Endothelial cell of umbilical vein (primary cell): ENCODE results near the gene COX7A2L. TPM values are rescaled to one million over a fixed set of nuclear protein-coding genes. Genes with fewer than 3 reads are reported as not detected.

Experiments used
- BruUV-seq: library from RNA; stranded (reverse); fragments of 400-500 nt; replicated peaks from 2 replicates; lab custom pipeline; 2021; lab: Mats Ljungman, UMichigan
- CTCF ChIA-PET: fragments of 300-600, 350-600 bp; sonication (Branson Sonifier 250); formaldehyde crosslinking; loops from one replicate; lab custom pipeline; 2021; ENCODE audit warnings: antibody characterized with exemption, inconsistent platforms; lab: Charles Lee
- POLR2A ChIA-PET: fragments of 300-600, 350-600 bp; sonication (Branson Sonifier 250); formaldehyde crosslinking; loops from one replicate; lab custom pipeline; 2021; ENCODE audit warnings: antibody characterized with exemption, inconsistent platforms; lab: Charles Lee
- DNase-seq: peaks from one replicate; pipeline ENCODE4 v3.0.0-alpha.2; 2011; ENCODE audit warnings: low read depth, low spot score
- FAIRE-seq: peaks from 2 replicates; lab custom pipeline; 2011; peaks lifted over from hg19 to GRCh38; lab: Jason Lieb, UNC
- H2AFZ ChIP-seq: 2 replicates; pipeline ENCODE4 v1.6.0; 2012; ENCODE audit warnings: low read depth, low read length, control low read depth, inconsistent platforms
- H3K27ac ChIP-seq: 2 replicates; pipeline ENCODE4 v1.5.1; 2011; ENCODE audit warnings: low read depth, mild to moderate bottlenecking, control low read depth, low read length, moderate library complexity; ENCODE audit not compliant: insufficient read depth
- H3K27me3 ChIP-seq, 2 experiments: 2 replicates each; pipeline versions ENCODE4 v1.6.0 to v1.6.1; 2011; ENCODE audit warnings: low read length in 2 of 2, mixed read lengths in 1 of 2; ENCODE audit not compliant: control insufficient read depth in 2 of 2, insufficient read depth in 2 of 2
- H3K36me3 ChIP-seq, 2 experiments: 2 replicates in 1 of 2; 3 replicates in 1 of 2; pipeline ENCODE4 v1.5.1; 2011; ENCODE audit warnings: low read length in 2 of 2, mild to moderate bottlenecking in 1 of 2, moderate library complexity in 1 of 2; ENCODE audit not compliant: control insufficient read depth in 2 of 2, insufficient read depth in 2 of 2; ENCODE audit errors: extremely low read depth in 1 of 2
- H3K4me1 ChIP-seq: 3 replicates; pipeline ENCODE4 v1.5.1; 2011; ENCODE audit warnings: mild to moderate bottlenecking, low read length; ENCODE audit not compliant: control insufficient read depth, insufficient read depth; ENCODE audit errors: extremely low read depth
- H3K4me2 ChIP-seq: 2 replicates; pipeline ENCODE4 v1.6.1; 2011; ENCODE audit warnings: low read length, control low read depth, mixed read lengths; ENCODE audit not compliant: insufficient read depth
- H3K4me3 ChIP-seq, 3 experiments: fragments of 200-600 bp in 1 of 3; sonication (generic), shearing (Covaris generic) in 1 of 3; replicated peaks in 1 of 3; 2 replicates each; pipeline ENCODE4 v1.5.1; 2011 to 2016; ENCODE audit warnings: control low read depth in 3 of 3, low read length in 3 of 3, mild to moderate bottlenecking in 2 of 3, inconsistent platforms in 1 of 3, low read depth in 1 of 3, moderate library complexity in 1 of 3; ENCODE audit not compliant: insufficient read depth in 1 of 3
- H3K79me2 ChIP-seq: 2 replicates; pipeline ENCODE4 v1.6.0; 2012; ENCODE audit warnings: low read length, inconsistent platforms; ENCODE audit not compliant: control insufficient read depth, insufficient read depth
- H3K9ac ChIP-seq: replicated peaks from 2 replicates; pipeline ENCODE3; 2011; ENCODE audit warnings: low read length, control low read depth; ENCODE audit not compliant: insufficient read depth; ENCODE audit errors: extremely low read depth
- H3K9me1 ChIP-seq: replicated peaks from 3 replicates; pipeline ENCODE4 v1.6.0; 2011; ENCODE audit warnings: mild to moderate bottlenecking, low read length; ENCODE audit not compliant: control insufficient read depth, insufficient read depth; ENCODE audit errors: extremely low read depth
- H3K9me3 ChIP-seq: replicated peaks from 2 replicates; pipeline ENCODE4 v1.5.1; 2012; ENCODE audit warnings: low read length, inconsistent platforms; ENCODE audit not compliant: control insufficient read depth, insufficient read depth
- H4K20me1 ChIP-seq: replicated peaks from 2 replicates; pipeline ENCODE3; 2011; ENCODE audit warnings: mild to moderate bottlenecking, low read length; ENCODE audit not compliant: control insufficient read depth, insufficient read depth; ENCODE audit errors: extremely low read depth
- EZH2 ChIP-seq: IDR thresholded peaks from 2 replicates; pipeline ENCODE4 v1.6.1; 2012; ENCODE audit warnings: borderline replicate concordance, low read depth, mild to moderate bottlenecking, moderate library complexity, low read length, inconsistent platforms; ENCODE audit not compliant: severe bottlenecking
- FOS ChIP-seq: IDR thresholded peaks from 2 replicates; pipeline ENCODE4 v1.6.1; 2011; ENCODE audit warnings: mild to moderate bottlenecking, low read length, moderate library complexity, borderline replicate concordance; ENCODE audit not compliant: insufficient read depth
- GATA2 ChIP-seq: IDR thresholded peaks from 2 replicates; pipeline ENCODE4 v1.7.0; 2011; ENCODE audit warnings: low read depth, mild to moderate bottlenecking, moderate library complexity, mixed read lengths, low read length; ENCODE audit not compliant: insufficient read length, insufficient read depth
- JUN ChIP-seq: IDR thresholded peaks from 2 replicates; pipeline ENCODE4 v1.6.1; 2011; ENCODE audit warnings: borderline replicate concordance, low read depth; ENCODE audit not compliant: insufficient read length, insufficient read depth
- MYC ChIP-seq: IDR thresholded peaks from one replicate; pipeline ENCODE4 v1.6.1; 2011; ENCODE audit warnings: mild to moderate bottlenecking, low read depth, low read length
- POLR2A ChIP-seq: IDR thresholded peaks from 2 replicates; pipeline ENCODE4 v1.6.1; 2012; ENCODE audit warnings: low read depth, mild to moderate bottlenecking, control low read depth, low read length
- POLR2AphosphoS5 ChIP-seq: IDR thresholded peaks from 2 replicates; pipeline ENCODE4 v1.6.1; 2012; ENCODE audit warnings: low read depth, mild to moderate bottlenecking, control low read depth, low read length, moderate library complexity; ENCODE audit not compliant: insufficient read depth
- dilution Hi-C: fragments of 300-500 bp; cut with MboI; formaldehyde crosslinking; loops from one replicate; pipeline ENCODE4 v1.15.0; 2019; ENCODE audit warnings: low sequenced_read_pairs; ENCODE audit not compliant: extremely low pct_ligation_motif_present
- intact Hi-C: fragments of 100-400 bp; cut with micrococcal nuclease; formaldehyde crosslinking; loops from one replicate; pipeline ENCODE4 v1.10.0; 2022
- polyA plus RNA-seq, 4 experiments: library from polyadenylated mRNA; depleted of rRNA in 3 of 4; stranded (reverse) in 3 of 4; unstranded in 1 of 4; fragments of >200 nt; gene quantifications; 2 replicates each; pipeline versions ENCODE4 v1.2.1 to v1.2.3, GENCODE V29; 2011 to 2012; ENCODE audit warnings: missing spikeins in 1 of 4
- total RNA-seq: library from RNA; stranded (reverse); gene quantifications from 2 replicates; pipeline ENCODE4 v1.2.3, GENCODE V29; 2021
- TF ChIP-seq, protein P1 (sequence below), 2 donors: IDR thresholded peaks; 1 replicate in 1 of 2; 2 replicates in 1 of 2; pipeline ENCODE4 v1.5.1; 2011; ENCODE audit warnings: low read length in 2 of 2, mild to moderate bottlenecking in 2 of 2, moderate library complexity in 2 of 2, control low read depth in 1 of 2, inconsistent platforms in 1 of 2, low read depth in 1 of 2; ENCODE audit not compliant: insufficient read depth in 1 of 2; ENCODE audit errors: extremely low read depth in 1 of 2
- TF ChIP-seq, protein P2 (sequence below): IDR thresholded peaks from 2 replicates; pipeline ENCODE4 v1.6.1; 2011; ENCODE audit not compliant: insufficient read depth, insufficient read length

The COX7A2L gene
- total and polyA plus RNA-seq, 2 donors (not counting 3 experiments of a cell fraction or from before 2014, with no cell fraction given) = 94.2 to 119 TPM

DNA sequence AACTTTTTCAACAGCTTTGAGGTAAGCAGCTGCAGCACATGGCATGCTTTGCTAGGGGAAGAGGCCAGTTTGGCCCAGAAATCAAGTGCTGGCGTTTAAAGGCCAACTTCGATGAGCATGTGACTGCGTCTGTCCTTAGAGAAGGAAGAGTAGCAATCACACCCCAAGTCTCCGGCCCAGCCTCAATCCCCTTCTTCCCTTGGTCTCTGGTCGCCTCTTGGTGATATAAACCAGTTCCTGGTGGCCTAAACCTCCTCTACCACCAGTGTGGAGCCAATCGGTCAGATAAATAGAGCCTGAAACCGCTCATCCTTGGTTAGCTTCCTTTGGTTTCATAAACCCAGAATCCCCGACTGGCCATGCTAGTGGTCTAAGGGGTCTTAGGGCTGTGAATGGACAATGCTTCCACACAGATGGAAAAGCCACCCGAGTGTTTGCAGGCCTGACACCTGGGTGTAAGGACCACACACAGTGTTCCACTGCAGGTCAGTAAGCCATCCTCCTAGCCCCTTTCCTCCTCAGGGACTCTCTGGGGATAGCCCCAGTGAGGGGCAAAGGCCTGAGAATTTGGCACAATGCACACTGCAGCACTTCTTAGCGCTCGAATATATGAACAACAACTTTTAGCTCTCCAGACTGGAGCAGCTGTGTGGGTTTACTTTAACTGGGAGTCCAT, 23.0 kb upstream of the COX7A2L start:
- dilution Hi-C loops = no loop called here
- intact Hi-C loops = loop anchor here (2.0 kb wide), 1 partner anchor 279 kb away; no protein-coding TSS in a partner anchor
- CTCF ChIA-PET = interaction anchor here (1.3 to 3.1 kb wide), 2 partner anchors 17 to 279 kb away, joined by 5 to 18 read pairs; no protein-coding TSS in a partner anchor

More for the DNA sequence above, 23.0 kb upstream of the COX7A2L start:
- Histone ChIP-seq H3K9me1 (no peaks in the 10 kb centered on the region), H3K4me3 (no peak overlapping the region), H3K9me3 (no peaks in the 10 kb centered on the region), H3K4me1 (no peaks in the 10 kb centered on the region), H3K4me2 (no peak overlapping the region), H3K9ac (no peak overlapping the region), H3K79me2 (no peaks in the 10 kb centered on the region), H4K20me1 (no peaks in the 10 kb centered on the region), H2AFZ (no peak overlapping the region), H3K27me3 (peaks cover 5 to 8% of the 10 kb centered on the region in 2 experiments), H3K27ac (no peak overlapping the region), H3K36me3 (no peaks in the 10 kb centered on the region)
- TF ChIP-seq FOS = no peak
- no peak for TF ChIP-seq MYC
- TF ChIP-seq POLR2A = no peak
- TF ChIP-seq JUN = no peak
- TF ChIP-seq POLR2AphosphoS5 = no peak
- TF ChIP-seq, protein P1, sequence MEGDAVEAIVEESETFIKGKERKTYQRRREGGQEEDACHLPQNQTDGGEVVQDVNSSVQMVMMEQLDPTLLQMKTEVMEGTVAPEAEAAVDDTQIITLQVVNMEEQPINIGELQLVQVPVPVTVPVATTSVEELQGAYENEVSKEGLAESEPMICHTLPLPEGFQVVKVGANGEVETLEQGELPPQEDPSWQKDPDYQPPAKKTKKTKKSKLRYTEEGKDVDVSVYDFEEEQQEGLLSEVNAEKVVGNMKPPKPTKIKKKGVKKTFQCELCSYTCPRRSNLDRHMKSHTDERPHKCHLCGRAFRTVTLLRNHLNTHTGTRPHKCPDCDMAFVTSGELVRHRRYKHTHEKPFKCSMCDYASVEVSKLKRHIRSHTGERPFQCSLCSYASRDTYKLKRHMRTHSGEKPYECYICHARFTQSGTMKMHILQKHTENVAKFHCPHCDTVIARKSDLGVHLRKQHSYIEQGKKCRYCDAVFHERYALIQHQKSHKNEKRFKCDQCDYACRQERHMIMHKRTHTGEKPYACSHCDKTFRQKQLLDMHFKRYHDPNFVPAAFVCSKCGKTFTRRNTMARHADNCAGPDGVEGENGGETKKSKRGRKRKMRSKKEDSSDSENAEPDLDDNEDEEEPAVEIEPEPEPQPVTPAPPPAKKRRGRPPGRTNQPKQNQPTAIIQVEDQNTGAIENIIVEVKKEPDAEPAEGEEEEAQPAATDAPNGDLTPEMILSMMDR (IDR thresholded peaks at IDR 0.05; ENCODE audit: extremely low read depth in 1 of 2, insufficient read depth in 1 of 2, low read depth in 1 of 2, low read length in 2 of 2) = no peak
- no peak for TF ChIP-seq GATA2
- TF ChIP-seq, protein P2, sequence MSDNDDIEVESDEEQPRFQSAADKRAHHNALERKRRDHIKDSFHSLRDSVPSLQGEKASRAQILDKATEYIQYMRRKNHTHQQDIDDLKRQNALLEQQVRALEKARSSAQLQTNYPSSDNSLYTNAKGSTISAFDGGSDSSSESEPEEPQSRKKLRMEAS = no peak
- TF ChIP-seq EZH2 = no peak
- DNase-seq (no peak), FAIRE-seq (no peak)
- POLR2A ChIA-PET = interaction anchor here (0.6 kb wide), 1 partner anchor 219 kb away, joined by 5 read pairs; no protein-coding TSS in a partner anchor
- BruUV-seq = no TSS peak
